ENCODE data around the gene HRH2. TPM values are rescaled to one million over a fixed set of nuclear protein-coding genes. Genes with fewer than 3 reads are reported as not detected.

The HRH2 gene
- total RNA-seq, 2 donors from 2014 or later = 8.0 to 18.9 TPM

- H3K36me3 ChIP-seq = no peaks in the 10 kb centered on the region
- TF ChIP-seq CTCF (IDR thresholded peaks at IDR 0.05) = no peak
- H3K27ac ChIP-seq = no peak overlapping the region
- H3K27me3 ChIP-seq = no peaks in the 10 kb centered on the region
- H3K4me1 ChIP-seq = peaks cover 0 to 13% of the 10 kb centered on the region in 2 donors
- peaks cover 6 to 8% of the 10 kb centered on the region in 2 donors for H3K9me3 ChIP-seq
- no peak overlapping the region for H3K4me3 ChIP-seq
- DNase-seq (ENCODE audit: low spot score) = no peak
Measured at GRCh38 chr5:175654339-175654738, 3.5 kb upstream of the HRH2 start.

- DNase-seq (ENCODE audit: low spot score) = no peak
- Histone ChIP-seq H3K36me3 (no peaks in the 10 kb centered on the region), H3K27me3 (no peaks in the 10 kb centered on the region), H3K9me3 (peaks cover 2 to 8% of the 10 kb centered on the region in 2 donors), H3K4me3 (no peak overlapping the region), H3K27ac (no peak overlapping the region), H3K4me1 (peaks cover 0 to 18% of the 10 kb centered on the region in 2 donors)
- TF ChIP-seq CTCF (IDR thresholded peaks at IDR 0.05) = no peak
Measured at GRCh38 chr5:175654807-175655206, 3.1 kb upstream of the HRH2 start.

GRCh38 chr5:175655411-175655810, 2.5 kb upstream of the HRH2 start:
- Histone ChIP-seq H3K27ac (no peak overlapping the region), H3K9me3 (peaks cover 0 to 3% of the 10 kb centered on the region in 2 donors), H3K27me3 (no peaks in the 10 kb centered on the region), H3K36me3 (no peaks in the 10 kb centered on the region), H3K4me3 (no peak overlapping the region), H3K4me1 (peaks cover 0 to 21% of the 10 kb centered on the region in 2 donors)
- no peak for TF ChIP-seq CTCF (IDR thresholded peaks at IDR 0.05)
- DNase-seq (ENCODE audit: low spot score) = no peak

- TF ChIP-seq CTCF (IDR thresholded peaks at IDR 0.05) = no peak
- no peak for DNase-seq (ENCODE audit: low spot score)
- Histone ChIP-seq H3K4me3 (no peak overlapping the region), H3K27me3 (no peaks in the 10 kb centered on the region), H3K36me3 (no peaks in the 10 kb centered on the region), H3K27ac (no peak overlapping the region), H3K4me1 (peaks cover 0 to 21% of the 10 kb centered on the region in 2 donors), H3K9me3 (no peaks in the 10 kb centered on the region)
Measured at GRCh38 chr5:175656966-175657365, 905 bp upstream of the HRH2 start.

- no peaks in the 10 kb centered on the region for H3K27me3 ChIP-seq
- H3K4me1 ChIP-seq = peaks cover 0 to 27% of the 10 kb centered on the region in 2 donors
- no peak for TF ChIP-seq CTCF (IDR thresholded peaks at IDR 0.05)
- H3K4me3 ChIP-seq = peak overlapping the region; percentile 68 to 72
- peak overlapping the region; percentile 77 to 87 for H3K27ac ChIP-seq
- no peak for DNase-seq (ENCODE audit: low spot score)
- H3K9me3 ChIP-seq = no peaks in the 10 kb centered on the region
- no peaks in the 10 kb centered on the region for H3K36me3 ChIP-seq
Measured at GRCh38 chr5:175658299-175659145, 651 bp downstream of the HRH2 start.
